GM21528 (cell line): ENCODE results near the gene ADAMTS18.

Experiments
- ATAC-seq: cut with Tn5 transposase; IDR thresholded peaks from one replicate; pipeline ENCODE4 v1.9.1; 2021; ENCODE audit warnings: mild to moderate bottlenecking, moderate library complexity; ENCODE audit not compliant: unreplicated experiment, low FRiP score

The ADAMTS18 gene

DNA sequence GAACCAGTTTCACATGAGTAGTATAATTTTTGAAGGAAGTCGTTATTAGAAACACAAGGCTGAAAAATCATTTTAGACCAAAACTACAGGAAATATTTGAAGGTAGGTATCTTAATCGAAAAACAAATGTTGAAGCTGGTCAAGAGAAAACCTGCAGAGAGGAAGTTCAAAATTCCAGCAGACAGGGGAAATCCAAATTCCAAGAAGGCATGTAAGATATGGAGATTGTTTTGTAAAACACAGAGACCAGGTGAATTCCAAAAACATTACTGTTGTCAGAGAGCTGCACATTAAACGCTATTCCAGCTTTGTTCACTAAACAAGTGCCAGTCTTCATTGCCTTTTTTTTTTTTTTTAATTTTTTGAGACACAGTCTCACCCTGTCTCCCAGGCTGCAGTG is 38.4 kb downstream of the ADAMTS18 start:
- ATAC-seq, result no peak

DNA sequence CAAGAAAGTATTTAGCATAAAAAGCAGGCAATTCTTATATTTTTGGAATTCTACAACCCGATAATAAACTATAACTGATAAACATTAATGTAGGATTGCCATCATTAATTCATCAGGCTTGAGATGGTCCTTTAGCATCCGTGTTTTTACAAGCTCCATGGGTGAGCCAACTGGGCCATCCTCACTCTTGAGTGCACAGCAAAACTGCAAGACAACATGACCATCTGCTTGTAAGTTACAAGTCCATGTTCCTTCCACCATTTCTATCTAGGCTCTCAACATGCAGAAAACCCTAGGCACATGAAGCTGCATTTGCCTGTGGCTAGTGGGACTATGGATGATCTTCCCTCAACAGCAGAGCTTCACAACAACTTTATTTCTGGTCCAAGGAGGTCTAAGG is 40.1 kb downstream of the ADAMTS18 start:
- no peak for ATAC-seq

- ATAC-seq, result no peak
These were observed 40.9 kb downstream of the ADAMTS18 start for GRCh38 chr16:77393955-77394354.

- ATAC-seq, result no peak
These were observed 47.0 kb downstream of the ADAMTS18 start for GRCh38 chr16:77387815-77388209.

- ATAC-seq, result no peak
These were observed 47.7 kb downstream of the ADAMTS18 start for GRCh38 chr16:77386831-77387814.

DNA sequence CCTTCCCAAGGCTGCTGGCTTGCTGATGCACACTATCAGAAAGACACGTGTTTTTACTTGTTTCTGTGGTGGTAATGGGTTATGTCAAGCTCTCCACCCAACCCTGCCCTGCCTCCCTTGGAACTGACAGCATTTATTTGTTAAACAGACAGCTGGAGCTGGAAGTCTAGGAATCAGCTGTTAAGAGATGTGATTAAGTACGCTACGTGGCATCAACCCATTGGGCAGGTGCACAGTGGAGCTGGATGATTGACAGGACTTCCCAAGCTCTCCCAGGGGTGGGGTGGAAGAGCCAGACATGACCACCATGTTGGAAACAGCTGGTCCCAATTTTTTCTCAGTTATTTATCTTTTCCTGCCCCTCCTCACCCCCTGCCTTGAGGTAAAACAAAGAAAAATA is 49.4 kb downstream of the ADAMTS18 start:
- no peak for ATAC-seq

DNA sequence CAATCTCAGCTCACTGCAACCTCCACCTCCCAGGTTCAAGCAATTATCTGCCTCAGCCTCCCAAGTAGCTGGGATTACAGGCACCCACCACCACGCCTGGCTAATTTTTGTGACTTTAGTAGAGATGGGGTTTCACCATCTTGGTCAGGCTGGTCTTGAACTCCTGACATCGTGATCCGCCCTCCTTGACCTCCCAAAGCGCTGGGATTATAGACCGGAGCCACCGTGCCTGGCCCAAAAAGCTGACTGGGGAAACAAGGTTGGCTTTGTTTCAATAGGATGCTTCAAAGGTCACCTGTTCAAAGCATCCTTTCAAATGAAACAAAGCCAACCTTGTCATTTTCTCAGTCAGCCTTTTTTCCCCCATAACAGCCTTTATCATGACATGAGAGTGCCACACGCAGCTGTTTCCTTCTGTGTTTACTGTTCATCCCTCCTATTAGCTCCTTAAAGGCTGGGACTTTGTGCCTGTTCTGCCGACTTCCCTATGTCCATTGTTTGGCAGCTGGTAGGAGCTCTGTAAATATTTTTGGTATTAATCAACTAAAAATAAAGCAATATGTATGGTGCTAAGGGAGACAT is 51.1 kb downstream of the ADAMTS18 start:
- no peak for ATAC-seq

DNA sequence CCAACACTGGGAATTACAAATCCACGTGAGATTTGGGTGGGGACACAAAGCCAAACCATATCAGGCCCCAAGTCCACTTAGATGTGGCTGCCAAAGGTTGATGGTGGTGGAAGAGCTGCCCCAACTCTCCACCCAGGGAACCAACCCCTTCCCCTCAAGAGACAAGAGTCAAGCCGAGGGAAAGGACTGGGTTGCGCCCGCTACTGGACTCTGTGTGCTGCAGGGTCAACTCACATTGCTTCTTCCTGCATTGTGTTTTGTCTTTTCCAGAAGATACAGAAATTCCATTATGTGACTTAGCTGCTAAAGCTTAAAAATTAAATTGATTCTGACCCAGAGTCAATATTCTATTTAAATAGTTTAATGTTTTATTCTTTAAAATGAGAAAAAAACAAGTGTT is 58.5 kb downstream of the ADAMTS18 start:
- ATAC-seq, result no peak

DNA sequence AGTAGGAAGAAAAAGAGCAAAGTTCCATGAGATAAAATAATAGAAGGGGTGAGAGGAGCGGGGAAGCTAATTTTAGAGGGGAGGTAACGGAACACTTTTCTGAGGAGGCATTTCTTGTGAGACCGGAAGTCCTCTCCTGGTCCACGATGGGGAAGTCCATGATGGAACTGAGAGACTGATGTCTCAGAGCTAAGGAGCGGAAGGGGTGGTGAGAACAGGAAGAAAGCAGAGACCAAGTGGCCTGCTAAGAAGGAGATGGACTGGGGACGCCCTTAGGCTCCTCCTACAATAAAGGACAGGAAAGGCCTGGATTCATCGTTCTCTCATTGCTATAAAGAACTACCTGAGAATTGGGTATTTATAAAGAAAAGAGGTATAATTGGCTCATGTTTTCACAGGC is 59.4 kb downstream of the ADAMTS18 start:
- ATAC-seq, result no peak

DNA sequence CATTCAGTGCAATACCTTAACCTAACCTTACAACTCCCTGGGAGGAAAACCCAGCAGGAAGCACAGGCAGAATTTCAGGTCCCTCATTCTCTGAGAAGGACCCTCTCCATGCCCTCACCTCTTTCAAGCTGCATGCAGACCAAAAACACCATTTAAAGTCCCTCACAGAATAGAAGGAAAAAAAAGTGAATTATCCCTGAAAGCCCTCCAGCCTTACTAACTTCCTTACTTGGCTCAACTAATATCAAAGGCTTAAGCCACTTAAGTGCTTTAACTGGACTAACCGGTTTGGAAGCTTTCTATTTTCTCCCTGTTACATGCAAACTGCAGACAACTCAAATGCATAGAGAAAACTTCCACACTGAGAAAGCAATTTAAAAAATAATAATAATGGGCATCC is 60.5 kb downstream of the ADAMTS18 start:
- no peak for ATAC-seq

DNA sequence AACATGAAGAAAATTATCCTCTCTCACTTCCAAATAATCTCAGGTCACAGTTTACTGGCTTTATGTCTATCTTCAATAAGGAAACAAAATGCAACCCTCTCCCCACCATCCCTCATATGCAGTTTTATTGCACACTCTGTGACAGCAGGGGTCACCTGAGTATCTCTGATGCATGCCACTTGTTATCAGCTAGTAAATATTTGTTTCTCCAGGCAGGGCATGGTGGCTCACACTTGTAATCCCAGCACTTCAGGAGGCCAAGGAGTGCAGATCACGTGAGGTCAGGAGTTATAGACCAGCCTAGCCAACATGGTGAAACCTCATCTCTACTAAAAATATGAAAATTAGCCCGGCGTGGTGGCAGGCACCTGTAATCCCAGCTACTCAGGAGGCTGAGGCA is 61.1 kb downstream of the ADAMTS18 start:
- ATAC-seq, result no peak

- no peak for ATAC-seq
These were observed 70.1 kb downstream of the ADAMTS18 start for GRCh38 chr16:77364770-77365169.

DNA sequence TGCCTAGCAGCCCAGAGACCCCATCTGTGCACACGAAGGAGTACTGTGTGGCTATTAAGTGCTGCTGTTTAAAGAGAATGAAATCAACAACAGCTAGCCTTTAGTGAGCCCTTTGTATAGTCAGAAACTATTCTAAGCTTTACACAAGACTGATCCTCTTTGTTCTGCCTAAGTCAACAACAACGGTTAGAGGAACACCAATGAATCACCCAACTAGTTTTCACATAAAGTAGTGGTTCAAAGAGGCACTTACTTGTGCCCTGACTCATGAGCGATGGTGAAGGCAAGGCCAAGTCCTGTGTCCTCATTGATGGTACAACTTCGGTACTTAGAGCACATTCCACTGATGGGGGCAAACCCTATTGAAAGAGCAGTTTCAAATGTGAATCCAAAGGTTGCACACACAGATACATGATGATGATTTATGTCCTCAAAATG is 75.8 kb downstream of the ADAMTS18 start:
- no peak for ATAC-seq

DNA sequence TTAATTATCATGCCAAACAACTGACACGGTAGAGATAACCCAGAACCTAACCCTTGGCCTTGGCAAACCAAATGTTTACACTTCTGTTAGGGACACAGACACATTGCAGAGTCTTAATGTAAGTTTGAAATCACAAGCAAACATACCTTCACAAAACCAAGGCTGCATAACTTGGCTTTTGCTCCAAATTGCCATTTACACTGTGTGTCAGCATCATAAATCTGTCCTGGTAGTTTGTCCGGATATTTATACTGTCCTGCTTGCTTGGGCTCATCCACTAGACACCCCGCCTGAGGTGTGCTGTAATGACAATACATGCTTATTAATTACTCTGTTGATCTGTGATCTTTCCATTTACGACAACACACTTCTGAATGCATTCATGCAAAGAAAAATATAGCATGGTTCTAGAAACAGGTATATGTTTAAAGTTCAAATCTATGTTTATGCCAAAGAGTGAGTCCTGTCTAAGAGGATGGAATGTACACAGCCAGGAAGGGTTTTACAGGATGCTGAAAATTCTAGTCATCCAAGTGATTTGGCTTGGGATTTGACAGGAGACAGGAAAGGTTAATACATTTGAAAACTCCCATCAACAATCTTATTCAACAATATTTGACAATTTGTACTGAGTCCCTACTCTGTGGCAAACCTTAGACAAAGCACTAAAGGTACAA is 81.1 kb downstream of the ADAMTS18 start:
- no peak for ATAC-seq

DNA sequence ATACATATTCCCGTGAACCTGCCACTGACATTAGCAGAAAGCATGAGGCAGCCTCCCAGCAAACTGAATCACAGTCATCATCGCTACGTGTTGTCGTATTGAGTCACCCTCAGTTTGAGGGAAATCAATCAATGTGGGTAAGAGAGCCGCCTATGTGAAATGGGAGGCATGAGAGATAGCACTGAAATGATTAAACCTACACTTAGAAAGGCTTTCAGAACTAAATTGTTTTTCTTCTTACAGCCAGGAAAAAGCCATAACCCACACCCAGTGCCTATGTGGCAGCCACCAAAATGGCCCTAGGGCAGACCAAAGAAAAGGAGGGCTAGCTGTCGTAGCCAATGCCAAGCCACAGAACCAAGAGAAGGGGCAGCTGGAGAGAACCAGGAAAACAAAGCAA is 90.5 kb downstream of the ADAMTS18 start:
- ATAC-seq, result no peak

- ATAC-seq, result no peak
These were observed 98.2 kb downstream of the ADAMTS18 start for GRCh38 chr16:77336637-77337036.

GRCh38 chr16:77335652-77336234 is 99.1 kb downstream of the ADAMTS18 start:
- ATAC-seq, result no peak

- ATAC-seq, result no peak
These were observed 102.0 kb downstream of the ADAMTS18 start for GRCh38 chr16:77332792-77333191.

- no peak for ATAC-seq
These were observed 102.8 kb downstream of the ADAMTS18 start for GRCh38 chr16:77331802-77332586.

DNA sequence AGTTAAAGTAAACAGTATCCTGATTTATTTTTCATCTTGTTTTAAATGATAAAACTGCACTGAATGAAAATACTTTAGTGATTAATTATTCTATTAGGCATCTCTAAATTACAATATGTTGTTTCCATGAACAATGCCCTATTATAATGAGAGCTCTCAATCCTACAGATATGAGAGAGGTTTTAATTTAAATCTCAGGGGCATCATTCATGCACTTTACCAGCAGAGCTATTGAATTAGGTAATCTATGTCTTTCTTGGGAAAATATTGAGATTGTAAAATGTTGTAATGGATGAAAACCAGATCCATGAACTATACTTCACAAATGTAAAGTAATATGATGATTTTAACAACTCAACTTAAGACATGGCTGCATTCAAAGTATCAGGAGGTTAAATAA is 103.8 kb downstream of the ADAMTS18 start:
- no peak for ATAC-seq
